GM21576 (cell line): ENCODE data around the gene KLF2.
A peak's percentile ranks its signal among the peaks of the same experiment; 100 is the strongest.
"Not testable (repeated sequence)": the region's sequence is repeated elsewhere in the genome, so short reads cannot be mapped to it uniquely, and the experiment has no call there.

Source experiments
- ATAC-seq: cut with Tn5 transposase; IDR thresholded peaks from one replicate; pipeline ENCODE4 v1.9.1; 2021; ENCODE audit warnings: mild to moderate bottlenecking, moderate library complexity; ENCODE audit not compliant: unreplicated experiment

Gene KLF2

DNA sequence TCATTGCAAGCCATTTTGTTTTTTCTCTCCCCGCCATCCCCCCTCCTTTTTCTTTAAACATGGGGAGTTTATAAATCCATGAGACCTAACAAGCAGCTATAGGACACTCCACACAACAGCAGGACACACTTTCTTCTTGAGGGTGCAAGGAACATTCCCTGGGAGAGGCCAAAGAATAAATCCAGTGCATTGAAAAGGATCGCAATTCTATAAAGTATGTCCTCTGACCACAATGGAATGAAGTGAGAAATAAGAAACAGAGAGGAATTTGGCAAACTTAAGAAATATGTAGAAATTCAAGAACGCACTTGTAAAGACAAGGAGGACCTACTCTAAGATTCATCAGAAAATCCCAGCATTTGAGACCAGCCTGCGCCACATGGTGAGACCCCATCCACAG lies 11.9 kb downstream of the KLF2 start:
- ATAC-seq = no peak

DNA sequence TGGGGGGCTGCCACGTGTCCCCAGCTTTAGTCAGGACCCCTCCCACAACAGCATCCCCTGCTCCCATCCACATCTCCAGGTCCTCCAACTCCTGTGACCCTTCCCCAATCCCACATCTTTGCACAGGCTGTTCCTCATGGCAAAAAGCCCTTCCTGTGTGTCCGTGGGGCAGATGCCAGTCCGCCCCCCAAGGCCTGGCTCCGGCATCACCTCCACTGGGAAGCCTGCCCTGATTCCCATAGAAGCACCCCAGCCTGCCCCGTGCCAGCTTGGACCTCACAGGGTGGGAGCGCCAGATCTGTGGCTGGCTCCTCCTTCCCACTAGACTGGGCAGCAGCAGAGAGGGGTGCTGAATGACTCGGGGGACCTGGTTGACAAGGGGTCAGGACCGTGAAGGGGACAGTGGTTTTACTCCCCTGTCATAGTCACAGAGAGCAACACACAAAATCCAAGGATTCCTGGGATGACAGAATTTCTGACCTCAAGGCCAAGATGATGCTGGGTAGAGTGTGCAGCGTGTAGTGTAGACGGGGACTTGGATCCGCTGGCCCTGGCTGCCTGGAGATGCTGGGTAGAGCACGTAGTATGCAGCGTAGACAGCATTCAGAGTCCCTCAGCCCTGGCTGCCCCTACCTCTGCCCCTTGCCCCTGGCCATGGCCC lies 13.3 kb downstream of the KLF2 start:
- no peak for ATAC-seq

DNA sequence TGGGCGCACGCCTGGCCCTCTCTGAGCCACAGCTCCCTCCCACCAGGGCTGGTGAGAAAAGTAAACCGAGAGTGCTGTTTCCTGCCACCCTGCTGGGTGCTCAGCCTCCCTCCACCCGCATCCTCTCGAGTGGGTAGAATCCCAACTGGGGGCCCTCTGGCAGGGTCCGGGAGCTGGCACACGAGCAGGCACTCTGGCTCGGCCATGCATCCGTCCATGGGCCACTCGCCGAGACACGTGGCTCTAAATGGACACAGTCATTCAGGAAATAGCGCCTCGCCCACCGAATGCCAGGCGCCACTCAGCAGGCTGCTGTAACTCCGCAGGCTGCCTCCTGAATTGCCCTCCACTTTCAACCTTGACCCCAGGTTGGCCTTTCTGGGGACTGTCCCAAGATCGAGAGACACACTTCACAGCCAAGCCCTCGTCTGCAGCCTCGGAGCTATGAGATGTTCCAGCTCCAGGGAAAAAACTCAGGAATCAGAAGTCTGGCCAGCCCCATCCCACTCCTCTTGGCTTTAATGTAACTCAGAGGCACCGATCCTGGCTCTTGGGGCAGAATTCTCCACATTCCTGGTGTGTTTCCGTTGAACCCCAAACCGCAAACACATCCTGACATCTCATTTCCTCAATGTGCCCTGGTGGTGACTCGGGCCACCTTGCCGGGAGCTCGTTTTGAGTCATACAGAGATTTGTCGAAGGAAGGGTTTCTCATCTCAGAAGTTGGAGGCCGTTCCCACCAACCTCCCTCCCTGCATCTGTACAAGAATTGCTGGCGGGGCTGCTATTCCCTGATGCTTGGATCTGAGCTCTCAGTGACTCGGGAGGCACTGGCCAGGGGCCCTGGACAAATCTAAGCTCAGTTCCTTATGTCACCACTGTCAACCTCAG lies 14.1 kb downstream of the KLF2 start:
- ATAC-seq = no peak

DNA sequence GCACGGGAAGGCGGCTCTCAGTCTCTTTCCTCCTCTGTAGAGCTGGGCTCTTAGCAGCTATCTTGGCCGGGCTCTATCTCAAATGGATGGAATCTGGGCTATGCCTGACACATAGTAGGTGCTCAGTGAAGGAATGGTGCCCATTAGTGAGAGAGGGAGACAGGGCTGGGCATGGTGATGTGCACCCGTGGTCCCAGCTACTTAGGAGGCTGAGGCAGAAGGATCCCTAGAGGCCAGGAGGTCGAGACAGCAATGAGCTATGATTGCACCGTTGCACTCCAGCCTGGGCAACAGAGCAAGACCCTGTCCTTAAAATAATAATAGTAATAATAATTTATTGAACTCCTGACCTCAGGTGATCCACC lies 14.7 kb downstream of the KLF2 start:
- ATAC-seq = no peak

DNA sequence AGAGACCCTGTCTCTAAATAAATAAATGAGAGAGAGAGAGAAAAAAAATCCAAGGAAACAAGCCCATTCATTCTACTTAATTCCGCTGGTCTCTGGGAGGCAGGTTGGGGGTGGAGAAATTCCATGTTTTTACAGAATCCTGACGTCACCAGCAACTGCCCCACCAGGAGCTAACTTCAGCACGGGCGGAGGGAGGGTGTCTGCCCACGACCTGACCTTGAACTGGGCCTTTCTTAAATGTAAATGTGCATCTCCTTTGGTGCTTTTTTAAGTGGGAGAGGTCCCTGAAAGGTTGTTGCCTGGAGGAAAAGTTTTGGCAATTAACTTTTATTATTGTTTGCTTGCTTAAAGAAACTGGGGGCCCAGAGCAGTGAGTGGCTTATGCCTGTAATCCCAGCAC lies 15.5 kb downstream of the KLF2 start:
- no peak for ATAC-seq

DNA sequence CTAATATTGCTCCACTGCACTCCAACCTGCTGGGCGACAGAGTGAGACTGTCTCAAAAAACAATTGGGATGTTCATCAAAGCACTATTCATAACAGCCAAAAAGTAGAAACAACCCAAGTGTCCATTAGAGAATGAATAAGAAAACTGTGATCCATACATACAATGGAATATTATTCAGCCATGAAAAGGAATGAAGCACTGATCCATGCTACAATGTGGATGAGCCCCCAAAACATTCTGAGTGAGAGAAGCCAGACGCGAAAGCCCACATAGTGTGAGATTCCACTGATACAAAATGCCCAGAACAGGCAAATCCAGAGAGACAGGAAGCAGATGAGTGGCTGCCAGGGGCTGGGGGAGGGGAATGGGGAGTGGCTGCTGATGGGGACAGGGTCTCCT lies 16.0 kb downstream of the KLF2 start:
- no peak for ATAC-seq

DNA sequence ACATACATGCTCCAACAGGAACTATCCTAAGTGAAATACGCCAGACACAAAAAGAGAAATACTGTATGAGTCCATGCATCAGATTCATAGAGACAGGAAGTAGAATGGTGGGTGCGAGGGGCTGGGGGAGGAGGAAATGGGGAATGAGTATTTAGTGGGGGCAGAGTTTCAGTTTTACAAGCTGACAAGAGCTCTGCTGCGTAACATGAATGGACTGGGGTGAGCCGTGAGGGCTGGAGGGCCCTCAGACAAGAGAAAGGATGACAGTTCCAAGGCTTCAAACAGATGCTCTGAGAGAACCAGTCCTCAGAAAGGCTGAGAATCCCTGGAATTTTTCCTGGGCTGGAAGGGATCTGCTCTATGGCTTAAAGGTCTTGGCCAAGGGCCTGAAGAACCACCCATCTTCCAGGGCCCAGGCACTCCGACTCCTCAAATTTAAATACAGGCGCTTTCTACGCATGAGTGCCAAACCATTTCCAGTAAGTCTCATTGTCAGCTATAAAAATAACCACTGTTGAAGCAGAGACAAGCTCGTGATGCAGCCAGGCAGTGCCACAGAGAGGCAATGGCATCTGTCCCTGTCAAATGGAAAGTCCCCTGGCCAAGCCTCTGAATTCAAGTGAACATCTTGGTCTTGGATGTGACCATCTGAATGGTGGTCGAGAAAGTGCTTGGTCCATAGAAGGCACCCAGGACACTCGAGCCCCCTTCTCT lies 17.5 kb downstream of the KLF2 start:
- ATAC-seq = peak; percentile 41

DNA sequence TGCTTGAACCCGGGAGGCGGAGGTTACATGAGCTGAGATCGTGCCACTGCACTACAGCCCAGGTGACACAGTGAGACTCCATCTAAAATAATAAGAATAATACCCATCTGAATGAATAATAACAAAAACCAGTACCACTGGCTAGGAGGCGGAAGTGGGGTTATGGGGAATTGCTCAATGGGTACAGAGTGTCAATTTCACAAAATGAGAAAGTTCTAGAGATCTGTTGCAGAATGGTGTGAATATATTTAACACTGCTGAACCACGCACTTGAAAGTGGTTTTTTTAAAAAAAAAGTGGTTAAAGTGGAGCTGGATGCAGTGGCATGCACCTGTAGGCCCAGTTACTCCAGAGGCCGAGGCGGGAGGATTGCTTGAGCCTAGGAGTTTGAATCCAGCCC lies 18.5 kb downstream of the KLF2 start:
- no peak for ATAC-seq

DNA sequence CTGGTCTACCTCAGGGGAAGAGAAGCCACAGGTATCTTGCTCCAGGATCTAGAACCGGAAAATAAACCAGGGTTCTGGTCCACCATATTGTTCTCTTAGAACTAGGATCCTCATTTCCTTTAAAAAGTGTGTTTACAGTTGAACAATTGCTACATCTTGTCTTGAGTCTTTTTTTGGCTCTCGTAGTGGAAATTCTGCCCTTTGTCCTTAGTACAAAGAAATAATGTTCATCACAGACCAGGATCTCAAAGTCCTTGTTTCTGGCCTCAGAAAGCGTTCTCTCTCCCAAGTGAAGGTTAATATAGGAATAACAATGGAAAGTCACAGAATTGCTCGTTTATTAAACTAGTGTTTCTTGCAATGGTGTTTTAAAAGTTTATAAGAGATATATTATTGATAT lies 20.8 kb downstream of the KLF2 start:
- ATAC-seq = no peak

DNA sequence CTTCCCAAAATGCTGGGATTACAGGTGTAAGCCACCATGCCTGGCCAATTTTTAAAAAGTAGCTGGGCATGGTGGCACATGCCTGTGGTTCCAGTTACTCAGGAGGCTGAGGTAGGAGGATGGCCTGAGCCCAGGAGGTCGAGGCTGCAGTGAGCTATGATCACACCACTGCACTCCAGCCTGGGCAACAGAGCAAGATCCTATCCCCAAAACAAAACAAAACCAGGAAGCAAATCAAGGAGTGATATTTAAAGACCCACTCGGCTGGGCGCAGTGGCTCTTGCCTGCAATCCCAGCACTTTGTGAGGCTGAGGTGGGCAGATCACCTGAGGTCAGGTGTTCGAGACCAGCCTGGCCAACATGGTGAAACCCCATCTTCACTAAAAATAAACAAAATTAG lies 22.5 kb downstream of the KLF2 start:
- ATAC-seq = not testable (repeated sequence)

DNA sequence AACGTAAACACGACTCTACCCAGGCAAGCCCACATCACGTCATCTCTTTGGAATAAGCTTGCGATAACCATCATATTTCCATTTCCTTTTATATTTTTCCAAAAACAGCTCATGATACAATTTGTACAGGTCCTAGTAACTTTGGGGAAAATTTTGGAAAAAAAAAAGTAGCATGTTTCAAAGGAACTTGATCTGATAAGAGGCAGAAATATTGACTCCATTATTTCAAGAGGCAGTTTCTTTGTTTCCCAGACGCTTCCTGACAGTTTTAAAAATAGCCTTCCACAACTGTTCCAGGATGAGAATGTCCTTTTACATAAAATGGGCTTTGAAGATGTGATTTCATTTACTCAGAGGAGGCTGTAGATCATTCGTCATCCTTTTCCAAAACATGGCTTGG lies 23.1 kb downstream of the KLF2 start:
- no peak for ATAC-seq

DNA sequence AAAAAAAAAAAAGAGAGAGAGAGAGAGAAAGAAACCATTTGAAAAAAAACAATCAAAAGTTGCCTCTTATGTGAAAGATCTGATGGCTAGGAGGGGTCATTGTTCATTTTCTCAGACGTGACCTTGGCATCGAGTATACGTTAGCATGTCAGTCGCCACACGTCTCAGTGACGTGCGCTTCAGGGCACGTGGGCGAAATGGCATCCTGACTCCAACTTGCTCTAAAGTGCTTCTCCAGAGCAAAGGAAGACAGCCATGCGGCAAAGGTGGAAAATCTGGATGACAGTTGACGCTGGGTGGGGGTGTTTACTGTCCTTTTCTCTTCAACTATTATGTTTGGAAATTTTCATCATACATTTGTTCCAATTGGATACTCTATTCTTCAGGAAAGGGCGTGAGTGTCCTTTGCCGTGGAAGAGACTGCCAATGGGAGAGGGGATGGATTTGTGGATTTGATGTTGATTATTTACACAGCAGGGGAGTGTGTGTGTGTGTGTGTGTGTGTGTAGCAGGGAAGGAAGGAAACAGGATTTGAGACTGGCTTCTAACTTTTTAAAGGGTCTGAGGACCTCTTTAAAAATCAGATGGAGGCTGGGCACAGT lies 25.0 kb downstream of the KLF2 start:
- ATAC-seq = no peak

DNA sequence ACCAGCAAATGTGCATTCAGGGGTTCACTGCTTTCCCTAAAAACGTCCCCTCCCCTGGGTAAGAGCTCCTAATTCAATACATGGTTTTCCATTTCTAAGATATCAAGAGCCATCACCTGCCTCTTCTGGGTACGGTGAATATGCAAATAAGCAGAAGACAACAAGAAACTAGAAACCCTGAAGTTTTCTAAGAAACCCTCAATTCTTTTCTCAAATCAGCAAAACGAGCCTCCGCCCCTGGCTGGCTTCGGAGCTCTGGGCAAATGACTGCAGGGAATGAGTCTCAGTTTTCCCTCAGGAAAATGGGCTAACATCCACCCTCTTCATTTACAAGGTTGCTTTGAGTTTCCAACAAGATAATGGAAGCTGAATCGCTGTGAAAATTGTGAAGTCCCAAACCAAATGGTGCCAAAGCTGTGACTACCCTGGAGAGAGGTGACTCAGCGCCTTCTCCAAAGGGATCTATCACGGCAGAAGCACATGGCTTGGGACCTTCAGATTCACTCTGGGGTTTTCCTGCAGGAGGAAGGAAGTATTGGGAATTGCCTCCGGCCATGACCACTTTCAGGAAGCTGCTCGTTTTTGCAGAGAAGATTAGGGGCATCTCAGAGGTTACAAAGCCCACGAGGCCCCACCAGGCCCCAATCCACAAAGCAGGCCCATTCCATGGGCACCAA lies 26.6 kb downstream of the KLF2 start:
- no peak for ATAC-seq

DNA sequence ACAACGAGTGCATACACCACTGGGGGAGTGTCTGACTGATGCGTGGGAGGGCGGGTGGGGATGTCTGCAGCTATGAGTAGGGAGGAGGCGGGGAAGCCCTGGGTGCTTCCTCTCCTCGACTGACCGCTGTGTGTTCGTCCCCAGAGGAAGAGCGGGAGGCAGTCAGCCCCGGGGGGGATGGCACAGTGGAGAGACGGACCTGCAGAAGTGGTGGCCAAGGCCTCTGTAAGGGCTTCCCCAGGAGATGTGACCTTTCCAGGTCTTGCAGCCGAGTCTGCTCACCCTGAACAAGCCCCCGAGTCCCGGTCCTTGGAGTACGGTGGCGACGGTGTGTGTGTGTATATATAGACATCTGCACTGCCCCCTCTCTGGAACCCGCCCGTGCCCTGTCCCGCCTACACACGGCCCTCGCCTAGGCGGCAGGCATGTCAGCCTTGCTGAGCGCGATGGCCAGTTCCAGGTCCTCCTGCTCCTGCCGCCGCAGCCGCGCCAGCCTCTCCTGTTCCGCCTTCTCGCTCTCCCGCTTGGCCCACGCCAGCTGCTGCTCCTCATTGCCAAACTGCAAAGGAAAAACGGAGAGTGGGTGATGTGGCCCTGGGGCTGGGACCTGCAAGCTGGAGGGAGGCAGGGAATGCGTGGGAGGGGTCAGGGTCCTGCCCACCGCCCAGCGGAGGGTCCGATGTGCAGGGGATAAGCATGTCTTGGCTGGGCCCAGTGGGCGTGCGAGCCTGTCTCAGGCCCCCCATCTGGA lies 30.8 kb downstream of the KLF2 start:
- ATAC-seq = no peak

DNA sequence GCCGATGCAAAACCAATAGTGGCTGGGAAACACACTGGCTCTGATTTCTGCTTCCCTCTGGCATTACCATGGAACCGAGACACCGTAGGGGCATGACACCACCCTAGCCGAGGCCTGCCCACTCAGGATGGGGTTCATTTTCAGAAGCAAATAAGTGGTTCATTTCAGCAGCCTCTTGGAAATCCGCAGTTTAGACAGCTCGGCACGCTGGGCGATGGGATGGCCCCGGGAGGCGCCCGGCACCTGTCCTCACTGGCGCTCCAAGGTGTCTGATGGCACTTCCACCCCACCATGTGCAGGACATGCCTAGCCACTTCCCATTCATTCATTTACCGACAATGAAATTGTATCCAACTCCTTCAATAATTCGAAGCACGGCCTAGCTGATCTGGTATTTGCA lies 33.8 kb downstream of the KLF2 start:
- no peak for ATAC-seq

DNA sequence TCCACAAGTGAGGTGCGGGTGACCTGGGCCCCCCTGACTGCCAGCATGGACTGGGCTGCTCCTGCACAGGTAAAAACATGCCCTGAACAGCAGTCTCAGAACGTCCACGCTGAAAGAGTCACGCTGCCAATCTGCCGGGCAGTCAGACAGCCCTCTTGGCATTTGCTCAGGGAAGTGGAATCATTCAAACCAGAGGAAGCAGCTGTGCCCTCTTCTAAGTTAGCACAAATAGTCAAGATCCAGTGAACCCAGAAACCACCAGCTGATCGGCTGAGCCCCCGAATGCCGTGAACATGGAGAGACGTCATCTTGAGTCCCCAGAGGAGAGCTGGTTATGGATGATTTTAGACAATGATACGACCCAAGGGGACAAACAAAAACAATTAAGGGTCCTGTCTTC lies 34.4 kb downstream of the KLF2 start:
- no peak for ATAC-seq

DNA sequence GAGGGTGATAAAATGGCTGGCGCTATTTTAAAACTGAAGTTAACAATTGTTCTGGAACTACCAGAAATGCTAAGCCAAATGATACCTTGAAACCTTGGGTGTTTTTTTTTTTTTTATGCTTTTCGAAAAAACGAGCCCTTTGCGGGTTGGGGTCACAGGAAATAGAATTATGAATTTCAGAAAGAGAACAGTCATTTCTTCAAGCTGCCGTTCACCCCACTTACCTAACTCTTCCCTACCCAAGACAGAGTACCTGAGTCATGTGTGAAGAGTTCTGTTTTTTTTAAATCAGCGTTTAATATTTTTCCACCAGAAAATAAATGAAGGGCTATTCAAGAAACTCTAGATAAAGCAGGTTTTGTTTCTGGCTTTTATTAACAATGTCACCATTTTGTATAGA lies 35.3 kb downstream of the KLF2 start:
- no peak for ATAC-seq

DNA sequence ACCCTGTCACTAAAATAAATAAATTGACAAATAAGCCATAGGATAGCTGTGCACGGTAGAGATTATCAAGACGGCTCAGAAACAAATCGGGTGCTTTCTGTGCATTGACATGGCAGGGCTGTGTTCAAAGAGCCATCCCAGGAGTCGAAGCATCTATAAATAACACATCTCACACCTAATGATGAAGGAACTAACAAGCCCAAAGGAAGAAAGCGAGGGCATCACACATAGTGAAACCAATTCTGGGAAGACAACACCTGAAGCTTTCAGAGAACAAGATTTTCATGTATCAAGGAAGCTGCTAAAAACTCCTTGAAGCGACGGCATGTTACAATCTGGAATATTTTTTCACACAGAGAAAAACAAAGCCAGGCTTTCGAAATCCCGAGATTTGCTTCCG lies 36.1 kb downstream of the KLF2 start:
- no peak for ATAC-seq

DNA sequence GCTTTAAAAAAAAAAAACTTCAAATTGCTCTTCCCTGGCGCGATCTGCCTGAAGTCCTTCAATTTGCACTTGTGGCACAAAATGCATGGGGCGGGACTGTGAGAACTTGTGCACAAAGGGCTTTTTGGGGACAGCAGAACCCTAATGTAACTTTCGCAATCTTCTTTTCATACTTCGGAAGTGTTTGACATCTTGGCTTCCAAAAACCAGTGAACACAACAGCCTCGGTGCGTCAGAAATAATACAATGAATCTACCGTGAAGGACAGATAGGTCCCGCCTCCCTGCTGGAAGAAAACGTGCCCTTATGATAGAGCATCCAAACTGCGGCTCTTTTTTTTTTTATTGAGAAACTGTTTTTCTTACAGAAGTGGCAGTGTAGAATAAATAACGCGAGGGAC lies 36.6 kb downstream of the KLF2 start:
- no peak for ATAC-seq

DNA sequence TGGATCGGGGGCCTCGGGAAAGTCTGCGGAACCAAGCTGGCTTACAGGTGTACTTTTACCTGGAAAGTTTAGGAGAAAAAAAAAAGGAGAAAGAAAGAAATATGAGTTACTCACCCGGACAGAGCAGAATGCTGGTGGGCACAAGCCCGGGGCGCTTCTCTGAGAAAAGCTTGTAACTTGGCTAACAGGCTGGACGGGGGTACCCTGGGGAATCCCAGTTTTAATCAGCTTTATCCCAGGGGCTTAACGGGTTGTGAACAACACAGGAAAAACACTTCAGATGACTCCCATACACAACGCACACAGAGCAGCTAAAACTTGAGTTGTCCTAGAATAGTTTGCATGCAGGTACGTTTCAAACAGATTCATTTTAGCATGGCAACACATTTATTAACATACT lies 37.3 kb downstream of the KLF2 start:
- ATAC-seq = no peak
